GM12873 (cell line): ENCODE data around the gene BAIAP3.

Experiments
- TF ChIP-seq, protein P1 (sequence below): IDR thresholded peaks from 2 replicates; pipeline ENCODE4 v1.5.1; 2012; ENCODE audit warnings: low read depth, mild to moderate bottlenecking, moderate library complexity, low read length, control low read depth; ENCODE audit not compliant: insufficient read depth; ENCODE audit errors: missing control alignments

Gene BAIAP3

DNA sequence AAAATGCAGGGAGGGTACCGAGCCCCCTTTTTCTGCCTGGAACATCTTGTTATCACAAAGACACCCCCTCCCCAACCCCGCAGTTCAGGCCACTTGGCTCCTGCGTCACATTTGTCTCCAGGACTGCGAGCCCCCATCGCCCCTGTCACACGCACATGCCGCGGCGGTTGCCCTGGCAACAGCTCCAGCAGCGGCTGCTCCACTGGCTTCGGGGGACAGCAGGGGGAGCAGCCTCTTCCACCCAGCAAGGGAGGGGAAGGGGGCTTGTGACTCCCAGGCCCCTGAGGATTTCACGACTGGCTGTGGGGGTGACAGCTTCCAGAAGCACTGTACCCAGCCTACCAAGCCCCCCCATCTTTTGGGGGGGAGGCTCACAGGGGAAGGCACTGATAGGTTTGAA lies 2.6 kb downstream of the BAIAP3 start:
- TF ChIP-seq, protein P1, sequence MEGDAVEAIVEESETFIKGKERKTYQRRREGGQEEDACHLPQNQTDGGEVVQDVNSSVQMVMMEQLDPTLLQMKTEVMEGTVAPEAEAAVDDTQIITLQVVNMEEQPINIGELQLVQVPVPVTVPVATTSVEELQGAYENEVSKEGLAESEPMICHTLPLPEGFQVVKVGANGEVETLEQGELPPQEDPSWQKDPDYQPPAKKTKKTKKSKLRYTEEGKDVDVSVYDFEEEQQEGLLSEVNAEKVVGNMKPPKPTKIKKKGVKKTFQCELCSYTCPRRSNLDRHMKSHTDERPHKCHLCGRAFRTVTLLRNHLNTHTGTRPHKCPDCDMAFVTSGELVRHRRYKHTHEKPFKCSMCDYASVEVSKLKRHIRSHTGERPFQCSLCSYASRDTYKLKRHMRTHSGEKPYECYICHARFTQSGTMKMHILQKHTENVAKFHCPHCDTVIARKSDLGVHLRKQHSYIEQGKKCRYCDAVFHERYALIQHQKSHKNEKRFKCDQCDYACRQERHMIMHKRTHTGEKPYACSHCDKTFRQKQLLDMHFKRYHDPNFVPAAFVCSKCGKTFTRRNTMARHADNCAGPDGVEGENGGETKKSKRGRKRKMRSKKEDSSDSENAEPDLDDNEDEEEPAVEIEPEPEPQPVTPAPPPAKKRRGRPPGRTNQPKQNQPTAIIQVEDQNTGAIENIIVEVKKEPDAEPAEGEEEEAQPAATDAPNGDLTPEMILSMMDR = no peak

DNA sequence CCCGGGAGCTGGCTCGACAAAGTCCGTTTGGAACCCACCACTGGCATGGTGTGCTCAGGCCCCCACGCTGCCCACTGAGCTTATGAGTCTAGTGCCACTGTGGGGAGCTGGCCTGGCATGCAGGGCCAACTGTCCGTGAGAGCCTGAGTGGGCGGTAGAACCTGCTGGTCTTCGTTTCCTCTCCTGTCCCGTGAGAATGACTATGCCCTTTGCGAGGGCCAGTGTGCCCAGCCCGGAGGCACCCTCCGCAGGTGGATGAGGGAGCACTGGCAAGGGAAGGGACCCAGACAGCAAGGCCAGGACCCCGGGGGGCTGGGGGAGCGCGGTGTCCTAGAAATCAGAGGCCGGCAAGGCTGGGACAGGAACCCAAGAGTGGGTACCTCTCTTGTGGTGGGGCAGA lies 3.2 kb downstream of the BAIAP3 start:
- TF ChIP-seq, protein P1 = no peak

DNA sequence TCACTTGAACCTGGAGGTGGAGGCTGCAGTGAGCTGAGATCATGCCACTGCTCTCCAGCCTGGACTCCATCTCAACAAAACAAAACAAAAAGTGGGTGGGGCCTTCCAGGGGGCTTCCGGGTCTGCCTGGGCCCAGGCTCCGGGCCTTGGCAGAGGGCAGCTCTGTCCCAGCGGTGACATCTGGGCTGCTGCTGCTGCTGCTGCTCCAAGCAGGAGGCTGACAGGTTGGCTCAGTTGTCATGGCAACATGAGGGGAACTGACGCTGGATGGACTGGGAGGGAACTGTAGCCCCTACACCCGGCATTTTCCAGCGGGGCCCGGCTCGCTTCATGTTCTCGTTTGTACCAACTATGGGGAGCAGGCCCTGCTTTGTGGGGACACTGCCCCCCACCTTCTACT lies 4.0 kb downstream of the BAIAP3 start:
- TF ChIP-seq, protein P1 = no peak

DNA sequence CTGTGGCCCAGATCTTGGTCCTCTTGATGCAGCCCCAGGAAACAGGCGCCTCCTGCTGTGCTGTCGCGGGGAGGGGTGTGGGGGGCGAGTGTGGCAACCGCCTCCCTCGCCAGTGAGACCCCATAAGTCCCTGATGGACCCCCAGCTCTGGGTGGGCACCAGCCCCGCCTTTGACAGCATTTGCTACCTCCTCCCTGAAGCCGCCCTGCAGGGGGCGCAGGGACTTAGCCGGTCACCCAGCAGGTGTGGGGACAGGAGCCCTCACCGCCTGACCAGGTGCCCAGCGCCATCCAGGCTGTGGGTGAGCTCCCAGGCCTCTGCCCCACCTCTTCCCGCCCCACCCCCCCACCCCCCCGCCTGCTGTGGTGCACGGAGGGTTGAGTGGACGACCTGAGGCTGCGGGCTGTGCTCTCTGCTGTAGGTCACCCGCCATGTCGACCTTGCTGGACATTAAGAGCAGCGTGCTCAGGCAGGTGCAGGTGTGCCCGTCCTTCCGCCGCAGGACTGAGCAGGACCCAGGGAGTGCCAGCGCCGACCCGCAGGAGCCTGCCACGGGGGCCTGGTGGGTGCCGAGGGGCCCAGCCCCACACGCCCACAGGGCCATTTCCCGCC lies 4.8 kb downstream of the BAIAP3 start:
- TF ChIP-seq, protein P1 = peak; percentile 61

DNA sequence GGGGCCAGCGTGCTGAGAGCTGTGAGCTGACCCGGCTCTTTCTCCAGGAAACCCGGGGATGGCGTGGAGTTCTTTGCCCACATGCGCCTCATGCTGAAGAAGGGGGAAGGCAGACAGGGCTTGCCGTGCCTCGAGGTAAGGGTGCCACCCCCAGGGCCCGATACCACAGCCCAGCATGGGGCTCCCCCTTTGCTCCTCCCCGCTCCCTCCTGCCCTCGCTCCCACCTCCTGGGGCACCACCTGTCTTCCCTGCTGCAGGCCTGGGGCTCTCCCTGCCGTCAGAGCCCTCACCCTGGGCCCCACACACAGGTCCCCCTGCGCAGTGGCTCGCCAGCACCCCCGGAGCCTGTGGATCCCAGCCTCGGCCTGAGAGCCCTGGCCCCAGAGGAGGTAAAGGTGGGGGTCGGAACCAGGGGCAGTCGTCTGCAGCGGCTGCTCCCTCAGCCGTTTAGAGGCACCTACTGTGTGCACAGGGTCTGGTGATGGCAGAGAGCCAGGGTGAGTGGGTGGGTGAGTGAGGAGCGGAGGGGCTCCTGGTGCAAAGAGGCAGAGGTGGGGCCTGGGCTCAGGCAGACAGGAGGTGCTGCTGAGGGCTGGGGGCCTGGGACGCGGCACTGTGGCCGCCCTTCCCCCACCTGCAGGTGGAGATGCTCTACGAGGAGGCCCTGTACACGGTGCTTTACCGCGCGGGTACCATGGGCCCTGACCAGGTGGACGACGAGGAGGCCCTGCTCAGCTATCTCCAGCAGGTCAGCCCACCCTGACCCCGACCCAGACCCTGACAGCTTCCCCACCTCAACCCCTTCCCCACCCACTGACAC lies 5.6 kb downstream of the BAIAP3 start:
- TF ChIP-seq, protein P1 = no peak

DNA sequence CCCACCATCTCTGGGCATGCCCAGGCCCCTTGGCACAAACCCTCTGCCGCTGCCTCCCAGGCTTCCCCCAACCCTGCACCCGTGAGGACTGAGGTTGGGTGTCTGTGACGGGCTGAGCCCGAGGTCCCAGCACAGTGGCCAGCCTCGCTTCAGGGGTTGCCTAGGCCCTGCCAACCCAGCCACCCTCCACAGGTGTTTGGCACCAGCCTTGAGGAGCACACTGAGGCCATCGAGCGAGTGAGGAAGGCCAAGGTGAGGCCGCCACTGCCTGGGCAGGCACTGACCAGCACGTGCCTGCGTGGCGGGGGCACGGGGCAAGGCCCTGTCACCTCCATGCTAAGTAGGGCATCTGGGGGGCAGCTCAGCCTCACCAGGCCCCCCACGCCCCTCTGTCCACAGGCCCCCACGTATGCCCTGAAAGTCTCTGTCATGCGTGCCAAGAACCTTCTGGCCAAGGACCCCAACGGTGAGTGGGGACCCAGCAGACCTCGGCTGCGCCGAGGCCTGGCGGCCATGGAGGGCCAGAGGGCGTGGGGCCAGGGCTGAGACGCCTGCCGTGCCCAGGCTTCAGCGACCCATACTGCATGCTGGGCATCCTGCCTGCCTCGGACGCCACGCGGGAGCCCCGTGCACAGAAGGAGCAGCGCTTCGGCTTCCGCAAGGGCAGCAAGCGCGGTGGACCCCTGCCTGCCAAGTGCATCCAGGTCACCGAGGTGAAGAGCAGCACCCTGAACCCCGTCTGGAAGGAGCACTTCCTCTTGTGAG lies 7.5 kb downstream of the BAIAP3 start:
- TF ChIP-seq, protein P1 = no peak
